Cerebellar cortex (tissue), 1 donor: ENCODE measurements around the gene TMEM123.
"Not testable (repeated sequence)": the region's sequence is repeated elsewhere in the genome, so short reads cannot be mapped to it uniquely, and the experiment has no call there.

Experiments used
- DNase-seq: peaks from one replicate; pipeline ENCODE4 v3.0.0-alpha.2; 2015; ENCODE audit warnings: low spot score

The TMEM123 gene

GRCh38 chr11:102449651-102450570 is 2.7 kb downstream of the TMEM123 start:
- DNase-seq = no peak

- no peak for DNase-seq
Measured at GRCh38 chr11:102448869-102449224, 3.7 kb downstream of the TMEM123 start.

GRCh38 chr11:102447941-102448868 is 4.4 kb downstream of the TMEM123 start:
- no peak for DNase-seq

- no peak for DNase-seq
Measured at GRCh38 chr11:102447193-102447592, 5.4 kb downstream of the TMEM123 start.

GRCh38 chr11:102446606-102447005 is 6.0 kb downstream of the TMEM123 start:
- no peak for DNase-seq

GRCh38 chr11:102444693-102445092 is 7.9 kb downstream of the TMEM123 start:
- DNase-seq = not testable (repeated sequence)

- not testable (repeated sequence) for DNase-seq
Measured at GRCh38 chr11:102444142-102444541, 8.4 kb downstream of the TMEM123 start.

GRCh38 chr11:102439063-102439363 is 13.6 kb downstream of the TMEM123 start:
- not testable (repeated sequence) for DNase-seq

GRCh38 chr11:102438311-102439062 is 14.1 kb downstream of the TMEM123 start:
- no peak for DNase-seq

- DNase-seq = no peak
Measured at GRCh38 chr11:102437727-102438126, 14.8 kb downstream of the TMEM123 start.

GRCh38 chr11:102436976-102437375 is 15.6 kb downstream of the TMEM123 start:
- no peak for DNase-seq

GRCh38 chr11:102436561-102436960 is 16.0 kb downstream of the TMEM123 start:
- DNase-seq = no peak

- no peak for DNase-seq
Measured at GRCh38 chr11:102435688-102436087, 16.9 kb downstream of the TMEM123 start.

- DNase-seq = not testable (repeated sequence)
Measured at GRCh38 chr11:102433571-102433970, 19.0 kb downstream of the TMEM123 start.

GRCh38 chr11:102432560-102432959 is 20.0 kb downstream of the TMEM123 start:
- not testable (repeated sequence) for DNase-seq

- DNase-seq = no peak
Measured at GRCh38 chr11:102431404-102431803, 21.2 kb downstream of the TMEM123 start.

GRCh38 chr11:102430158-102430836 is 22.3 kb downstream of the TMEM123 start:
- no peak for DNase-seq

- no peak for DNase-seq
Measured at GRCh38 chr11:102429691-102430090, 22.9 kb downstream of the TMEM123 start.

- no peak for DNase-seq
Measured at GRCh38 chr11:102429226-102429625, 23.3 kb downstream of the TMEM123 start.

GRCh38 chr11:102428696-102429095 is 23.9 kb downstream of the TMEM123 start:
- DNase-seq = no peak

GRCh38 chr11:102427068-102427467 is 25.5 kb downstream of the TMEM123 start:
- no peak for DNase-seq

- no peak for DNase-seq
Measured at GRCh38 chr11:102426570-102426969, 26.0 kb downstream of the TMEM123 start.
